Peyer's patch (tissue), 4 donors: ENCODE measurements around the gene NEU2. TPM values are rescaled to one million over a fixed set of nuclear protein-coding genes. Genes with fewer than 3 reads are reported as not detected.

Experiments used
- DNase-seq, 3 donors: peaks; one replicate each; pipeline ENCODE4 v3.0.0-alpha.2; 2017 to 2019
- H3K27ac ChIP-seq, 4 donors: fragments of 200-600 bp; sonication (generic); one replicate each; pipeline ENCODE4 v1.5.1; 2016 to 2019
- H3K27me3 ChIP-seq, 2 donors: fragments of 200-600 bp; sonication (generic); one replicate each; pipeline ENCODE4 v1.5.1; 2019
- H3K36me3 ChIP-seq, 3 donors: fragments of 200-600 bp; sonication (generic); one replicate each; pipeline ENCODE4 v1.5.1; 2016 to 2019
- H3K4me1 ChIP-seq, 4 donors: fragments of 200-600 bp; sonication (generic); one replicate each; pipeline ENCODE4 v1.5.1; 2016 to 2019
- H3K4me3 ChIP-seq, 4 donors: fragments of 200-600 bp; sonication (generic); 1 replicate in 3 of 4; 2 replicates in 1 of 4; pipeline ENCODE4 v1.5.1; 2016 to 2019; ENCODE audit warnings: mild to moderate bottlenecking in 1 of 4
- H3K9me3 ChIP-seq, 4 donors: fragments of 200-600 bp; sonication (generic); one replicate each; pipeline ENCODE4 v1.5.1; 2016 to 2019; ENCODE audit warnings: mild to moderate bottlenecking in 1 of 4
- POLR2A ChIP-seq, 2 donors: fragments of 450-650 bp; IDR thresholded peaks; one replicate each; pipeline ENCODE4 v1.5.1; 2017; ENCODE audit warnings: antibody characterized with exemption in 2 of 2, mild to moderate bottlenecking in 2 of 2, moderate library complexity in 2 of 2
- total RNA-seq, 4 donors: library from RNA; depleted of rRNA; stranded (reverse); fragments of >200 nt; gene quantifications; one replicate each; pipeline ENCODE4 v1.1.0, GENCODE V29; 2016
- TF ChIP-seq, protein P1 (sequence below), 6 experiments: fragments of 450-650 bp in 4 of 6; fragments of 200-600 bp in 2 of 6; sonication (generic) in 1 of 6; IDR thresholded peaks; one replicate each; pipeline ENCODE4 v1.5.1; 2017 to 2019; ENCODE audit warnings: antibody characterized with exemption in 6 of 6, mild to moderate bottlenecking in 3 of 6, moderate library complexity in 1 of 6

The NEU2 gene
- total RNA-seq, 4 donors from 2014 or later = not detected

DNA sequence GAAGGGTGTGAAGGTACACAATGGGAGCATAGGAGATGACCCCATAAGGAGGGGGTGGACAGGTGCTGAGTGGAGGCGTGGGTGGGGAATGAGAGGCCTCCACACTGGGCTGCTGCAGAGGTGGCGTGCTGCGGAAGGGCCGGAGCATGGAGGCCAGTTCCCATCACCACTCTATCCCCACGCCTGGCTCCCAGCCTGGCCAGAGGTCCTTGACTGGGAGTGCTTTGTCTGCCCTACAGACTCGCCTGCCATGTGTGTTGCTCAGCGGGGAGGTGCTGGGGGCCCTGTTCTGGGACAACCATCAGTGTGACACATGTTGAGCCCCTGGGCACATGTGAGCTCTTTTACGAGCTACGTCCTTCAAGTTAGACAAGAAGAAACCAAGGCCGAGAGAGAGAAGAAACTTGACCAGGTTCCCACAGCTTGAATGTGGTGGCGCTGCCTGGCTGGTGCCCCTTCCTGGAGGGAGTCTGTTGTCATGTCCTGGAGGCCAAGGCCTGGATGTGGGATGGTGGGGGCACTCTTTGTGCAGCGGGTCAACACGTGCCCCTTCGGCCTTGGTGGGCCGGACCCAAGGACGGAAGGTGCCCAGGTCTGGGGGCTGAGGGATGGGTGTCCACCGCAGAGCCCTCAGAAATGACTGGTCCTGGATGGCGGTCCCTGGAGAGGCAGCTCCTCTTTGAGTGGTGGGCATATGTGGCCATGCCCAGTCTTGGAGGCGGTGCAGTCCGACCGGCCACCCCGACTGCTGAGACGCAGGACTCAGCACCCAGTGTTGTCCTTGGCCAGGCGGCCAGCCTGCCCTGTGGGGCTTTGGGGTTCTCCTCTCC is 26.5 kb downstream of the NEU2 start:
- Histone ChIP-seq H3K4me1 (peaks cover 0 to 23% (median 11%) of the 10 kb centered on the region in 4 donors), H3K36me3 (no peaks in the 10 kb centered on the region), H3K27me3 (no peaks in the 10 kb centered on the region), H3K4me3 (no peak overlapping the region), H3K27ac (peak overlapping the region; percentile 75 to 97 (median 82)), H3K9me3 (no peaks in the 10 kb centered on the region)
- TF ChIP-seq, protein P1, sequence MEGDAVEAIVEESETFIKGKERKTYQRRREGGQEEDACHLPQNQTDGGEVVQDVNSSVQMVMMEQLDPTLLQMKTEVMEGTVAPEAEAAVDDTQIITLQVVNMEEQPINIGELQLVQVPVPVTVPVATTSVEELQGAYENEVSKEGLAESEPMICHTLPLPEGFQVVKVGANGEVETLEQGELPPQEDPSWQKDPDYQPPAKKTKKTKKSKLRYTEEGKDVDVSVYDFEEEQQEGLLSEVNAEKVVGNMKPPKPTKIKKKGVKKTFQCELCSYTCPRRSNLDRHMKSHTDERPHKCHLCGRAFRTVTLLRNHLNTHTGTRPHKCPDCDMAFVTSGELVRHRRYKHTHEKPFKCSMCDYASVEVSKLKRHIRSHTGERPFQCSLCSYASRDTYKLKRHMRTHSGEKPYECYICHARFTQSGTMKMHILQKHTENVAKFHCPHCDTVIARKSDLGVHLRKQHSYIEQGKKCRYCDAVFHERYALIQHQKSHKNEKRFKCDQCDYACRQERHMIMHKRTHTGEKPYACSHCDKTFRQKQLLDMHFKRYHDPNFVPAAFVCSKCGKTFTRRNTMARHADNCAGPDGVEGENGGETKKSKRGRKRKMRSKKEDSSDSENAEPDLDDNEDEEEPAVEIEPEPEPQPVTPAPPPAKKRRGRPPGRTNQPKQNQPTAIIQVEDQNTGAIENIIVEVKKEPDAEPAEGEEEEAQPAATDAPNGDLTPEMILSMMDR (IDR thresholded peaks at IDR 0.05) = no peak
- no peak for TF ChIP-seq POLR2A (IDR thresholded peaks at IDR 0.05)
- no peak for DNase-seq

DNA sequence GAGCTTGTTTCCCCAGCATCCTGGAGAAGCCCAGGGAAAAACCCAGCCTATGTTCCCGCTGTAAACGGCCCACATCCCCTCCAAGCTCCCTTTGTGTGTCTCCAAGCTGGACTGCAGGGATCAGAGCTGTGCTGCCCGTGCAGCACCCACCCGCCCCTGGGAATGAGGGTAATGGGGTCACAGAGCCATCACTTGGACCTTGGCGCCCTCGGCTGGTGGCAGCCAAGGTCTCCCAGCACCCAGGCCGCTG is 27.0 kb downstream of the NEU2 start:
- Histone ChIP-seq H3K4me1 (peaks cover 0 to 28% (median 13%) of the 10 kb centered on the region in 4 donors), H3K4me3 (peak overlapping the region; percentile 53 to 70 (median 58)), H3K27ac (peak overlapping the region; percentile 75 to 97 (median 82)), H3K27me3 (no peaks in the 10 kb centered on the region), H3K9me3 (no peaks in the 10 kb centered on the region), H3K36me3 (no peaks in the 10 kb centered on the region)
- no peak for TF ChIP-seq POLR2A (IDR thresholded peaks at IDR 0.05)
- TF ChIP-seq, protein P1 (IDR thresholded peaks at IDR 0.05) = no peak
- DNase-seq = no peak

DNA sequence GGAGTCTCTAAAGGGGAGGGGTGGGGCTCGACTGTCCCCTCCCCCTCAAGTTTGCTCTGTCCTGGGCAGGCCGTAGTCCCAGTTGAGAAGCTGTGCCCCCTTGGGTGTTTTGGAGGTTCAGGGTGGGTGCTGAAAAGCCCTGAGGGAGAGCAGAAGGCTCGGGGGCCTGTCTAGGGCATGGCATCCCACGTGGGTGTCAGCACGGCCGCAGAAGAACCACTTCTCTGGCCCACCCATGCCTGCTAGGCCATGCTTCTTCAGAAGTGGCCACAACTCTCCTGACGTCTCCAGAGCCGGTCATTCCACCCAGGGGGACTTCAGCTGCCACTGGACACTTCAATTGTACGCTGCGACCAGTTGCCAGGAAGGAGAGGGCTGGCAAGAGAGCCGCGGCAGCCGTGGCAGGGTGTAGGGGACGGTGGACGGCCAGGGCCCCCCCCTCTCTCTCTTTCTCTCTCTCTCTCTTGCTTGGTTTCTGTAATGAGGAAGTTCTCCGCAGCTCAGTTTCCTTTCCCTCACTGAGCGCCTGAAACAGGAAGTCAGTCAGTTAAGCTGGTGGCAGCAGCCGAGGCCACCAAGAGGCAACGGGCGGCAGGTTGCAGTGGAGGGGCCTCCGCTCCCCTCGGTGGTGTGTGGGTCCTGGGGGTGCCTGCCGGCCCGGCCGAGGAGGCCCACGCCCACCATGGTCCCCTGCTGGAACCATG is 27.5 kb downstream of the NEU2 start, which contains the start of gene INPP5D:
Gene INPP5D, plus strand, starts transcription at position 546 of the 704 bp plus-strand sequence. Its CDS starts 137 bp downstream, at position 683.
- no peaks in the 10 kb centered on the region for H3K36me3 ChIP-seq
- peaks cover 0 to 32% (median 15%) of the 10 kb centered on the region in 4 donors for H3K4me1 ChIP-seq
- peak within 1 kb of the TSS; percentile 75 to 97 (median 82) for H3K27ac ChIP-seq
- peak within 1 kb of the TSS; percentile 53 to 70 (median 58) for H3K4me3 ChIP-seq
- TF ChIP-seq, protein P1 (IDR thresholded peaks at IDR 0.05) = peak in 2 of 6 experiments; percentile 2 to 5
- peak in 1 of 2 donors; percentile 24 for TF ChIP-seq POLR2A (IDR thresholded peaks at IDR 0.05)
- no peaks in the 10 kb centered on the region for H3K27me3 ChIP-seq
- peak in 2 of 3 donors; percentile 89 to 91 for DNase-seq
- H3K9me3 ChIP-seq = no peaks in the 10 kb centered on the region

DNA sequence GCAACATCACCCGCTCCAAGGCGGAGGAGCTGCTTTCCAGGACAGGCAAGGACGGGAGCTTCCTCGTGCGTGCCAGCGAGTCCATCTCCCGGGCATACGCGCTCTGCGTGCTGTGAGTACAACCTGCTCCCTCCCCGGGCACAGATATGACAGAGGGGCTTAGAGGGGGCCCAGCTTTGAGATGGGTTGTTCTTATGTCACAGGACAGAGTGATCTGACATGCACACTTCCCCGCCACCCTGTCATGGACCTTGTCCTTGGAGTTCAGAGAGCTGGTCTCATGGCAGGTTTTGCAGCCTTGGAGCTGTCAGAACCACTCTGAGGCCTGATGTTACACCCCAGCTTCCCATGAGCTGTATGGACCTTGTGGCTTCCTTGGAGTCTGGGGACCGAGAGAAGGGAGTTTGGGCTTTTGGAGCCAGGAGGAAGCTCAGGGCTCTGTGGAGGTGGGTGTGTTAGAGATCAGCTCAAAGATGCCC is 28.1 kb downstream of the NEU2 start:
- no peaks in the 10 kb centered on the region for H3K9me3 ChIP-seq
- no peaks in the 10 kb centered on the region for H3K36me3 ChIP-seq
- H3K27ac ChIP-seq = peak overlapping the region; percentile 75 to 97 (median 82)
- peaks cover 0 to 33% (median 16%) of the 10 kb centered on the region in 4 donors for H3K4me1 ChIP-seq
- peak overlapping the region; percentile 53 to 70 (median 58) for H3K4me3 ChIP-seq
- H3K27me3 ChIP-seq = no peaks in the 10 kb centered on the region
- peak in 1 of 2 donors; percentile 6 for TF ChIP-seq POLR2A (IDR thresholded peaks at IDR 0.05)
- TF ChIP-seq, protein P1 (IDR thresholded peaks at IDR 0.05) = no peak
- no peak for DNase-seq

DNA sequence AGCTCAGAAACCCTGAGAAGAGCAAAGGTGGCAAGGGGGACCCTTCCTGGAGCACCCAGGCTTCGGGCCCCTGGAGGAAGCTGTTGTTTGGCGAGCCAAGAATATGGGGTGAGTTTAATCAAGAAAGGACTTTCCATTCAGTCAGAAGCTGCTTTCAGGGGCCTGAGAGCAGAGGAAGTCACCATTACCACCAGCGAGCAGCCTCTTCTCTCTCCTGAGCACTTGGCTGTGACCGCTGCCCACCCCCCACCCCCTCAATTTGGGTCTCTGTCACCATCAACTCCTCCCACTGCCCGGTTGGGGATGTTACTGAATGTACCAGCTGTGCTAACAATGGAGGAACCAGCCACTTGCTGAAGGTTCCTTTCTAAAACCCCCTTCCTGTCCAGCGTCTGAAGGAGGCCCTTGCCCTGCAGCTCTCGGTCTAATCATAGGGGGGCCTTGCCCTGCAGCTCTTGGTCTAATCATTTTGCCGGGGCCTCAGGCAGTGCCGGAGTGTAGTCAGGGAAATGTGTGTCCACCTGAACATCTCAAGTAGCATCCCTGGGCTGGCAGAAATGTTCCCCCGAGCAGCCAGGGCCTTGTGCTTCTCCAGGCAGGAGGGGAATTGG is 28.6 kb downstream of the NEU2 start:
- Histone ChIP-seq H3K36me3 (no peaks in the 10 kb centered on the region), H3K4me3 (peak overlapping the region; percentile 53 to 70 (median 58)), H3K4me1 (peaks cover 0 to 33% (median 16%) of the 10 kb centered on the region in 4 donors), H3K9me3 (no peaks in the 10 kb centered on the region), H3K27me3 (no peaks in the 10 kb centered on the region), H3K27ac (peak overlapping the region; percentile 75 to 97 (median 82))
- TF ChIP-seq, protein P1 (IDR thresholded peaks at IDR 0.05) = no peak
- TF ChIP-seq POLR2A (IDR thresholded peaks at IDR 0.05) = no peak
- peak in 2 of 3 donors; percentile 81 to 83 for DNase-seq
